Activated CD4-positive, alpha-beta T cell treated with anti-CD3 and anti-CD28 coated beads, Interleukin-2, amount 50 U/mL, for 1 hour (primary cell): ENCODE data around the gene UBTF.

Experiments used
- DNase-seq: peaks from one replicate; pipeline ENCODE4 v3.0.0-alpha.2; 2020

The UBTF gene

GRCh38 chr17:44167181-44167861 lies 52.2 kb downstream of the UBTF start:
- no peak for DNase-seq

- DNase-seq, result no peak
Measured at GRCh38 chr17:44164476-44164875, 55.0 kb downstream of the UBTF start.

GRCh38 chr17:44159519-44160210 lies 59.8 kb downstream of the UBTF start:
- peak; percentile 24 for DNase-seq

GRCh38 chr17:44155488-44155887 lies 64.0 kb downstream of the UBTF start:
- DNase-seq, result no peak
